ENCODE results near the gene GPD1.
A peak's percentile ranks its signal among the peaks of the same experiment; 100 is the strongest.

Gene GPD1

GRCh38 chr12:50104417-50105366 lies 884 bp downstream of the GPD1 start:
- DNase-seq (ENCODE audit: low read depth in 2 of 2) = peak in 1 of 2 donors; percentile 12
- no peak for TF ChIP-seq CTCF (IDR thresholded peaks at IDR 0.05; ENCODE audit: low read depth, low read length)
- H3K4me3 ChIP-seq (replicated peaks in 1 of 2; ENCODE audit: low read depth in 2 of 2, low read length in 2 of 2) = no peak overlapping the region

- DNase-seq (ENCODE audit: low read depth in 2 of 2) = no peak
- no peak for TF ChIP-seq CTCF (IDR thresholded peaks at IDR 0.05; ENCODE audit: low read depth, low read length)
- no peak overlapping the region for H3K4me3 ChIP-seq (replicated peaks in 1 of 2; ENCODE audit: low read depth in 2 of 2, low read length in 2 of 2)
Measured at GRCh38 chr12:50105913-50106450, 2.2 kb downstream of the GPD1 start.

- no peak overlapping the region for H3K4me3 ChIP-seq (replicated peaks in 1 of 2; ENCODE audit: low read depth in 2 of 2, low read length in 2 of 2)
- DNase-seq (ENCODE audit: low read depth in 2 of 2) = no peak
- no peak for TF ChIP-seq CTCF (IDR thresholded peaks at IDR 0.05; ENCODE audit: low read depth, low read length)
Measured at GRCh38 chr12:50106907-50107306, 3.1 kb downstream of the GPD1 start.

GRCh38 chr12:50107416-50108268 lies 3.8 kb downstream of the GPD1 start:
- H3K4me3 ChIP-seq (replicated peaks in 1 of 2; ENCODE audit: low read depth in 2 of 2, low read length in 2 of 2) = no peak overlapping the region
- DNase-seq (ENCODE audit: low read depth in 2 of 2) = no peak
- no peak for TF ChIP-seq CTCF (IDR thresholded peaks at IDR 0.05; ENCODE audit: low read depth, low read length)

GRCh38 chr12:50109319-50109718 lies 5.5 kb downstream of the GPD1 start:
- H3K4me3 ChIP-seq (replicated peaks in 1 of 2; ENCODE audit: low read depth in 2 of 2, low read length in 2 of 2) = no peak overlapping the region
- no peak for TF ChIP-seq CTCF (IDR thresholded peaks at IDR 0.05; ENCODE audit: low read depth, low read length)
- no peak for DNase-seq (ENCODE audit: low read depth in 2 of 2)

GRCh38 chr12:50110127-50110761 lies 6.4 kb downstream of the GPD1 start:
- peak; percentile 5 to 14 for DNase-seq (ENCODE audit: low read depth in 2 of 2)
- TF ChIP-seq CTCF (IDR thresholded peaks at IDR 0.05; ENCODE audit: low read depth, low read length) = no peak
- no peak overlapping the region for H3K4me3 ChIP-seq (replicated peaks in 1 of 2; ENCODE audit: low read depth in 2 of 2, low read length in 2 of 2)
